GM23338 (cell line): Measurements from ENCODE around the gene SDHAF2. TPM values are rescaled to one million over a fixed set of nuclear protein-coding genes. Genes with fewer than 3 reads are reported as not detected.

Source experiments
- ATAC-seq: fragments of 200-7000 bp; cut with Tn5 transposase; 3 replicates; pipeline ENCODE4 v1.9.1; 2020
- DNase-seq: peaks from one replicate; pipeline ENCODE4 v3.0.0-alpha.2; 2015; ENCODE audit warnings: low spot score
- H2AFZ ChIP-seq: fragments of 200-600 bp; sonication (generic); 2 replicates; pipeline ENCODE4 v1.8.0; 2016; ENCODE audit warnings: antibody characterized with exemption, mild to moderate bottlenecking, moderate library complexity
- H3F3A ChIP-seq: fragments of 200-600 bp; sonication (generic); replicated peaks from 2 replicates; pipeline ENCODE4 v1.8.0; 2017; ENCODE audit warnings: antibody characterized with exemption, mixed run types, low read depth
- H3K27ac ChIP-seq: fragments of 200-600 bp; sonication (generic); 2 replicates; pipeline ENCODE4 v1.6.1; 2016; ENCODE audit warnings: low read depth
- H3K27me3 ChIP-seq: fragments of 200-600 bp; sonication (generic); 2 replicates; pipeline ENCODE4 v1.8.0; 2016; ENCODE audit warnings: mild to moderate bottlenecking, mixed run types, moderate library complexity; ENCODE audit not compliant: insufficient read depth
- H3K36me3 ChIP-seq: fragments of 200-600 bp; sonication (generic); 2 replicates; pipeline ENCODE4 v1.8.0; 2016; ENCODE audit warnings: mild to moderate bottlenecking; ENCODE audit not compliant: insufficient read depth
- H3K4me1 ChIP-seq: fragments of 200-600 bp; sonication (generic); 2 replicates; pipeline ENCODE4 v1.8.0; 2016; ENCODE audit warnings: mild to moderate bottlenecking, moderate library complexity; ENCODE audit not compliant: insufficient read depth
- H3K4me2 ChIP-seq: fragments of 200-600 bp; sonication (generic); 2 replicates; pipeline ENCODE4 v1.7.1; 2017; ENCODE audit warnings: mixed run types
- H3K4me3 ChIP-seq: fragments of 200-600 bp; sonication (generic); 2 replicates; pipeline ENCODE4 v1.6.1; 2016; ENCODE audit warnings: mixed run types
- H3K79me2 ChIP-seq: fragments of 200-600 bp; sonication (generic); replicated peaks from 2 replicates; pipeline ENCODE4 v1.8.0; 2017; ENCODE audit warnings: mild to moderate bottlenecking; ENCODE audit not compliant: insufficient read depth
- H3K9me2 ChIP-seq: fragments of 200-600 bp; sonication (generic); 2 replicates; pipeline ENCODE4 v1.8.0; 2017; ENCODE audit not compliant: insufficient read depth
- H4K20me1 ChIP-seq: fragments of 200-600 bp; sonication (generic); replicated peaks from 2 replicates; pipeline ENCODE4 v1.8.0; 2017; ENCODE audit warnings: mild to moderate bottlenecking; ENCODE audit not compliant: insufficient read depth
- H3K27ac Mint-ChIP-seq: 2 replicates; pipeline ENCODE4 v1.8.0; 2020; ENCODE audit warnings: inconsistent platforms, mild to moderate bottlenecking, moderate library complexity, mixed read lengths
- H3K27me3 Mint-ChIP-seq: 3 replicates; pipeline ENCODE4 v1.8.0; 2022; ENCODE audit warnings: low read depth, mild to moderate bottlenecking, moderate library complexity, mixed read lengths, inconsistent platforms; ENCODE audit not compliant: insufficient read depth, poor library complexity
- H3K36me3 Mint-ChIP-seq: 3 replicates; pipeline ENCODE4 v1.8.0; 2021; ENCODE audit warnings: low read depth, mild to moderate bottlenecking, inconsistent platforms, moderate library complexity, mixed read lengths
- H3K4me1 Mint-ChIP-seq: 3 replicates; pipeline ENCODE4 v1.8.0; 2020; ENCODE audit warnings: mild to moderate bottlenecking, inconsistent platforms, mixed read lengths
- H3K4me3 Mint-ChIP-seq: 3 replicates; pipeline ENCODE4 v1.8.0; 2021; ENCODE audit warnings: moderate library complexity, mild to moderate bottlenecking, inconsistent platforms, mixed read lengths
- H3K9me3 Mint-ChIP-seq: 3 replicates; pipeline ENCODE4 v1.8.0; 2020; ENCODE audit warnings: moderate library complexity, mild to moderate bottlenecking, inconsistent platforms, mixed read lengths
- CREB1 ChIP-seq: fragments of 250-450 bp; sonication (Bioruptor Pico); IDR thresholded peaks from 2 replicates; pipeline ENCODE4 v1.5.0; 2020; ENCODE audit warnings: low read depth, mild to moderate bottlenecking, moderate library complexity
- CTCF ChIP-seq, 2 experiments: fragments of 200-600 bp in 1 of 2; sonication (generic) in 1 of 2; conservative IDR thresholded peaks; 2 replicates each; pipeline versions ENCODE4 v1.5.1 to v1.6.1; 2016 to 2017; ENCODE audit warnings: antibody characterized with exemption in 2 of 2, low read depth in 2 of 2, mild to moderate bottlenecking in 2 of 2, moderate library complexity in 1 of 2
- ETS1 ChIP-seq: IDR thresholded peaks from 2 replicates; pipeline ENCODE4 v1.6.1; 2016; ENCODE audit warnings: antibody characterized with exemption
- EZH2 ChIP-seq: fragments of 200-600 bp; sonication (generic); IDR thresholded peaks from one replicate; pipeline ENCODE4 v1.8.0; 2017; ENCODE audit warnings: antibody characterized with exemption, mild to moderate bottlenecking, low read depth; ENCODE audit not compliant: unreplicated experiment
- EZH2phosphoT487 ChIP-seq: fragments of 200-600 bp; sonication (generic); IDR thresholded peaks from one replicate; pipeline ENCODE4 v1.8.1; 2018; ENCODE audit warnings: antibody characterized with exemption; ENCODE audit not compliant: unreplicated experiment
- JUNB ChIP-seq: IDR thresholded peaks from one replicate; pipeline ENCODE4 v1.6.1; 2016; ENCODE audit warnings: antibody characterized with exemption; ENCODE audit not compliant: unreplicated experiment
- NANOG ChIP-seq: IDR thresholded peaks from 2 replicates; pipeline ENCODE4 v1.6.1; 2016; ENCODE audit warnings: antibody characterized with exemption, borderline replicate concordance
- POLR2AphosphoS5 ChIP-seq: IDR thresholded peaks from 2 replicates; pipeline ENCODE4 v1.6.1; 2016; ENCODE audit warnings: antibody characterized with exemption, low read depth
- REST ChIP-seq: IDR thresholded peaks from one replicate; pipeline ENCODE4 v1.6.1; 2018; ENCODE audit warnings: antibody characterized with exemption; ENCODE audit not compliant: unreplicated experiment
- STAT1 ChIP-seq: IDR thresholded peaks from one replicate; pipeline ENCODE4 v1.6.1; 2016; ENCODE audit warnings: antibody characterized with exemption; ENCODE audit not compliant: unreplicated experiment
- ZNF114 ChIP-seq: fragments of 250-450 bp; sonication (Bioruptor Pico); IDR thresholded peaks from 2 replicates; pipeline ENCODE4 v1.5.0; 2020; ENCODE audit warnings: mild to moderate bottlenecking, moderate library complexity
- ZNF331 ChIP-seq: fragments of 250-450 bp; sonication (Bioruptor Pico); IDR thresholded peaks from 2 replicates; pipeline ENCODE4 v1.5.0; 2020; ENCODE audit warnings: low read depth, mild to moderate bottlenecking, moderate library complexity
- ZNF462 ChIP-seq: fragments of 250-450 bp; sonication (Bioruptor Pico); IDR thresholded peaks from 2 replicates; pipeline ENCODE4 v1.5.0; 2020; ENCODE audit warnings: mild to moderate bottlenecking, moderate library complexity
- polyA plus RNA-seq: library from polyadenylated mRNA; unstranded; fragments of >200 nt; fragmentation: Nextera tagmentation; extraction: Ambion mirVana; gene quantifications from 2 replicates; pipeline ENCODE4 v1.2.1, GENCODE V29; 2016
- total RNA-seq: library from RNA; depleted of rRNA; stranded (reverse); fragments of >200 nt; shearing (Covaris generic); gene quantifications from 2 replicates; pipeline ENCODE4 v1.2.3, GENCODE V29; 2014

Gene SDHAF2
- total and polyA plus RNA-seq, 2 experiments from 2014 or later = 53.8 to 57.0 TPM

GRCh38 chr11:61390161-61390560 lies 39.8 kb upstream of the SDHAF2 start:
- no peak overlapping the region for H3K4me3 ChIP-seq
- Mint-ChIP-seq H3K27ac (no peak overlapping the region), H3K9me3 (peaks cover 11% of the 10 kb centered on the region; the same call in 1 of the 3 replicates), H3K4me1 (peaks cover 14% of the 10 kb centered on the region), H3K27me3 (peaks cover 26% of the 10 kb centered on the region), H3K4me3 (no peak overlapping the region), H3K36me3 (peaks cover 15% of the 10 kb centered on the region)
- H3K27ac ChIP-seq = no peak overlapping the region
- ATAC-seq (no peak), DNase-seq (no peak)
- no peak for TF ChIP-seq ZNF114
- no peak for TF ChIP-seq STAT1
- no peak for TF ChIP-seq EZH2
- no peak for TF ChIP-seq POLR2AphosphoS5
- TF ChIP-seq REST = no peak
- no peak for TF ChIP-seq EZH2phosphoT487
- TF ChIP-seq JUNB = no peak
- no peak for TF ChIP-seq NANOG
- TF ChIP-seq ZNF331 (CRISPR knock-in tag) = no peak
- no peak for TF ChIP-seq ZNF462 (CRISPR knock-in tag)
- TF ChIP-seq ETS1 = no peak
- TF ChIP-seq CTCF (conservative IDR thresholded peaks at IDR 0.05; ENCODE audit: low read depth in 2 of 2) = no peak
- no peak for TF ChIP-seq CREB1 (CRISPR knock-in tag)
- H3K4me2 ChIP-seq = no peak overlapping the region
- no peak overlapping the region for H2AFZ ChIP-seq
- peaks cover 7% of the 10 kb centered on the region; the same call in 1 of the 2 replicates for H3K36me3 ChIP-seq
- H3F3A ChIP-seq = peaks cover 18% of the 10 kb centered on the region; the same call in 1 of the 2 replicates
- H3K79me2 ChIP-seq = no peaks in the 10 kb centered on the region
- no peaks in the 10 kb centered on the region for H4K20me1 ChIP-seq
- no peaks in the 10 kb centered on the region for H3K27me3 ChIP-seq
- no peaks in the 10 kb centered on the region for H3K9me2 ChIP-seq
- peaks cover 4% of the 10 kb centered on the region; the same call in 1 of the 2 replicates for H3K4me1 ChIP-seq
